ENCODE measurements around the gene CUX1.
"Not testable (repeated sequence)": the region's sequence is repeated elsewhere in the genome, so short reads cannot be mapped to it uniquely, and the experiment has no call there.

Gene CUX1

DNA sequence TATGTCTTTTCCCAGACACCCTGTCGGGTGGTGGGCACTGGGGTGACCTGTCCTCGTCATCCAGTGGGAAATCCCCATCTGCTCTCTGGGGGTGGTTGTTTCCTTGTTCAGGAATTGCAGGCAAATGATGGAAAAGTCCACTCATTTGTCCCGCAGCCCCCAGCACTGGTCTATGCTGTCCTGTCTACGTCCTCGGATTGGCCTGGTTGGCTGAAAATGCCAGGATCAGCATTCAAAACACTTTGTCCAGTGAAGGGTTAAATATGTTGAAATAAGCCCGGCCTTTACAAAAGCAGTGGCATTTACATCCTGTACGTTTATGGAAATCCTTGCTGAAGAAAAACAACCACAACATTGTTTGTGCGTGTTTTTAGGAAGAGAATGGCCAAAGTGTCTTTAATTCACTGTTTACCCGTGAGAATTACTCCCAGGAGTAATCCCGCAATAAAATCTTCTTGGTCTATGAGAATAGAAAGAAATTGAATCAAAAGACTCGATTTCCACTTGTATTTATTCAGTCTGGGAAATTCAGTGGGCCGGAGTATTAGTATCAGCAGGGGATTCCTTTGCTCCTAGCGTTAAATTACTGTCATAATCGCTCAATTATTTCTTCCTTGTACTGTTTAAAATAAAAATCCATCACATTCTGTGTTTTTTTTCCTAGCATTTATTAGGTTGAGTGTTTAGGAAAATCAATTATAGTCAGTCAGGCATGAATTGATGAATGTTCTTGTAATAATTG lies 352.4 kb downstream of the CUX1 start:
- no peak for DNase-seq

DNA sequence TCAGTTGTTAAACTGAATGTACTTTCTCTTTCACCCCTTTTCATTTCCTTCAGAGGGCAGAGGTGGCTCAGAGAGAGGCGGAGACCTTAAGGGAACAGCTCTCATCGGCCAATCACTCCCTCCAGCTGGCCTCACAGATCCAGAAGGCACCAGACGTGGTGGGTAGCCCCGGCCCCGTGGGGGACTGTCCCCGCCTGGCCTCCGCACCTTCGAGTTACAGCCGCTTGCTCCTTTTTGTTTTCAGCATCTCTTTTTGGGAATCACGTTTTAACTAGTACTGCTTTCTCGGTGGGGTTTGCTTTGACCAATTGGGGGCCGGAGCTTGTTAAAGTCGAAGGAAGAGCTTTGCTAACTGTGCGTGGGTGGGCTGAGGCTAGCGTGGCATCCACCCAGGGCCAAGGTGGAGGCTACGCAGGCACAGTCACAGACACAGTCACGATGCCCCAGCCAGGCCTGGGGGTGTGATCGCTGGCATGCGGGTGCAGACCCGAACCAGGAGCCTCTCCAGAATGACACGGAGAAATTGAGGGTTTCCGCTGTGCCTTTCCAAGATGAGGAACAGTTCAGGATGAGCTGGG lies 353.1 kb downstream of the CUX1 start:
- no peak for DNase-seq

DNA sequence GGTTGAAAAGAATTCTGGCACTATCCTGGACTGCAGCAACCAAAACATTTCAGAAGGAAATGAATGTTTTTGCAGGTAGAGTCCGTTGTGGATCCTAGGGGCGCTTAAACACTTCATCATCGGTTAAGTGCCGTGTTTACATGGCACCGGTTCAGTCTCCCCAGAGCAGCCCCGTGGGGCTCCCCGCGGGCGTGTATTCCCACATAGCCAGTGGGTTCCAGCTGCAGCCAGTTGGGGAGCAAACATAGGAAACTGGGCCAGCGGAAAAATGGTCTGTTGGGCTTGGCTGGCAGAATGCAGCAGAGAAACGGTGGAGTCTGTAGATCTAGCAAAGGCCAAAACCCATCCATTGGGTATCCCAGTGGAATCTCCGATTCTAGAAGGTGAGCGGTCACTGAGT lies 356.2 kb downstream of the CUX1 start:
- DNase-seq = no peak

GRCh38 chr7:102175423-102176170 lies 358.2 kb downstream of the CUX1 start:
- no peak for DNase-seq

- DNase-seq = no peak
Measured at GRCh38 chr7:102178410-102178809, 361.0 kb downstream of the CUX1 start.

DNA sequence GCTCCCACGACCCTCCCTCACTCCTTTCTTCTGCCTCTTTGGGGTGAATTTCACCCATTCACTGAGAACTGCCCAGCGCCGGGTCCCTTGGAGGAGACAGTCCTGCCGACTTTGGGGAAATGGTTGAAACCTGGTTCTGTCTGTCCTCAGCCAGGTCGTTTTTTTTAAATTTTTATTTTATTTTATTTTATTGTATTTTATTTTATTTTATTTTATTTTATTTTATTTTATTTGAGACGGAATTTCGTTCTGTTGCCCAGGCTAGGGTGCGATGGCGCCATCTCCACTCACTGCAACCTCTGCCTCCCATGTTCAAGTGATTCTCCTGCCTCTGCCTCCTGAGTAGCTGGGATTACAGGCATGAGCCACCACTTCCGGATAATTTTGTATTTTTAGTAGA lies 363.3 kb downstream of the CUX1 start:
- no peak for DNase-seq

GRCh38 chr7:102181517-102181916 lies 364.1 kb downstream of the CUX1 start:
- DNase-seq = no peak

GRCh38 chr7:102182016-102182415 lies 364.6 kb downstream of the CUX1 start:
- DNase-seq = no peak

DNA sequence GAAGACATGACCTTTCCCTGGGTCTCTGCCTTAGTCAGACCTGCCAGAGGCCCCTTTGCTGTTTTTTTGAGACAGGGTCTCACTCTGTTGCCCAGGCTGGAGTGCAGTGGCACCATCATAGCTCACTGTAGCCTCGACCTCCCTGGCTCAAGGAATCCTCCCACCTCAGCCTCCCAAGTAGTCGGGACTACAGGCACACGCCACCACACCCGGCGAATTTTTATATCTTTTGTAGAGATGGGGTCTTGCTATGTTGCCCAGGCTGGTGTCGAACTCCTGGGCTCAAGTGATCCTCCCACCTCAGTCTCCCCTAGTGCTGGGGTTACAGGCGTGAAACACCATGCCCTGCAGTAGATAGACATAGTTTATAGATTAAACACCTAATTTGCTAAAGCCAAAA lies 366.4 kb downstream of the CUX1 start:
- not testable (repeated sequence) for DNase-seq

- DNase-seq = no peak
Measured at GRCh38 chr7:102184303-102184702, 366.9 kb downstream of the CUX1 start.

DNA sequence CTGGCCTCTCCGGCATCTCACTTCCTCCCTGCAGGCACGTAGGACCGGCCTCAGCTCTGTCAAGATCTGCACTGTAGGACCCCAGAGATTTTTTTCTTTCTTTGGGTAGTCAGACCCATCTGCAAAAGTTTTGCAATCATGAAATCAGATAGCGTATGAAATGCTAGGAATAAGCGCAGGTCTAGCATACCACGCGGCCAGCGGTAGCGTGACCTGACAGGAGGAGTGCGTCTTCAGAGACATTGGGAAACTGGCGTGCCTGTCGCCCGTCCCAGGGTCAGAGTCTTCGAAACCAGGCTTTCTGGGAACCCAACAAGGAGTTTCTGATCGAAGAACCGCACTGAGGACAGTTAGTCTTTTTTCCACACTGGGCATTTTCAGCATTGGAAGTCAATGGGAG lies 368.4 kb downstream of the CUX1 start:
- DNase-seq = no peak

DNA sequence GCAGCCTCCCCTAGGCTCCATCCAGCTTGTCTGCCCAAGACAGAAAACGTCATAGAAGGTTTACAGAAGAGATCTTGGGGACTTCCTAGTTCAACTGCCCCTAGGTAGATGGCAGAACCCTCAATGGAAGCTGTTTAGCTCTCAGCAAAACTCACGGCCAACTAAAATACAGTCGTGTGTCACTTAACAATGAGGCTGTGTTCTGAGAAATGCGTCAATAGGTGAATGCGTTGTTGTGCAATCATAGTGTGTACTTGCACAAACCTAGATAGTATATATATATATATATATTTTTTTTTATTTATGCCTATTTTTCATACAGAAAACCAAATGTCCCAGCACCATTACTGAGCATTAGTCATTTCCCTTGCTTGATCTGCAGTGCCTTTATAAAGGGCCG lies 368.9 kb downstream of the CUX1 start:
- DNase-seq = no peak

DNA sequence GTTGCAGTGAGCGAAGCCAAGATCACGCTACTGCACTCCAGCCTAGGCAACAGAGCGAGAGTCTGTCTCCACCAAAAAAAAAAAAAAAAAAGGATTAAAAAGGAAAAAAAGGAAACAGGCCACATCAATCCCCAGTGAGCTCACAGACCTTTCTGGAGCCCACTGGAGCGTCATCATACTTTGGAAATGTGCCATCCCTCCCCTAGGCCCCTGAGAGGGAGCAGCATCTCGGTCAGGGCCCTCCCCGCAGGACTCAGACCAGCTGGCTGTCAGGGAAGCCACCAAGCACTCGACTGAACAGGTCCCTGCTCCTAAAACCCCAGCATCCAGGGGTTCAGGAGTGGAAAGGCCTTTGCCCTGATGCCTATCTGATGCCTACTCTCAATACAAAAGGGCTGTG lies 371.3 kb downstream of the CUX1 start:
- DNase-seq = no peak

DNA sequence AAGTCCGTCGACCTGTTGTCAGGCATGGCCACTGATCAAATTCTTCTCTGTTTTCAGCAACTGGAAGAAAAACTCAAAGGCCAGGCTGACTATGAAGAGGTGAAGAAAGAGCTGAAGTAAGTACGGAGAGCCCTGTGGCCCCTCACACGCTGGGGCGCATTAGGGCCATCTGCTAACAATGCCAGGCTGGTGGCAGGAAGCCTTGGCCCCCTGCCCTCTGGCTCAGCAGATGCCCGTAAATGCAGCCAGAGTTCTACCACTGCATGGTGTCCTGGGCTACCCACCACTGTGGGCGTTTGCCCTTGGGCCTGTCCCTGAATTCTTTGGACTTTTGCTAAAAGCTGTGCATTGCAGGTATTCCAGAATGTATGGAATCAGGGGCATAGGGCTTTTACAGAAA lies 372.3 kb downstream of the CUX1 start:
- no peak for DNase-seq

- DNase-seq = no peak
Measured at GRCh38 chr7:102190776-102191350, 373.4 kb downstream of the CUX1 start.

DNA sequence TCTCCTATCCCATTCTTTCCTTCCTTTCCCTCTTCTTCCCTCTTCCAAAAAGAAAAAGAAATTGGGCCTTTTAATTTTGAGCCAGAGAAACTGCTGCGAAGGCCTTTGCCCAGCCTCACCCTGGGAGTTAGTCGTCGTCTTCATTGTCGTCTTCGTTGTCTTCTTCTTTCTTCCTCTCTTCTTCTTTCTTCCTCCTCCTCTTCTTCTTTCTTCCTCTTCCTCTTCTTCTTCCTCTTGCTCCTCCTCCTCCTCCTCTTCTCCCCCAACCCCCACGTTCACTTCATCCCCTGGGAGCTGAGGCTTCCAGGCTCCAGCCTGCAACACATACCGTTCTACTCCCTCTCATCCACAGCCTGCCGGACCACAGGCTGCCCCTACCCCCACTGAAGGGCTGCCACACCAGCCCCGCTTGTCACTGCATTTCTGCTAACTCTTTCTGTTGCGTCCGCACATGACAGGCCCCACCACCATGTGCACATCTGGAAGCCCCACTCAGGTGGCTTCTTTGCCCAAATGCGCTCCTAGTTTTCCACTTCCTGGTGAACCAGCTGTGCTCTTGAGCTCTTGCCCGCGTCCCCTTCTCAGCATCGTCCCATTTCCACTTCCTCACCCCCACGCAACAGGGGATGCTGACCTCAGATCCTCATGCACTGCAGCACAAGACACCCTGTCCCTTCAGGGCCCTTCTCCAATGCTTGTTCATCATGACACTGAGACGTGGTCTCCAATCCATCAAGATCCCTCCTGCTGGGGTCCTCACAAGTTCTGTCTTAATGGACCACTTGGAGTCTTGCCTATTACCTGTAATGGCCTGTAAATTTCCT lies 374.3 kb downstream of the CUX1 start:
- no peak for DNase-seq

DNA sequence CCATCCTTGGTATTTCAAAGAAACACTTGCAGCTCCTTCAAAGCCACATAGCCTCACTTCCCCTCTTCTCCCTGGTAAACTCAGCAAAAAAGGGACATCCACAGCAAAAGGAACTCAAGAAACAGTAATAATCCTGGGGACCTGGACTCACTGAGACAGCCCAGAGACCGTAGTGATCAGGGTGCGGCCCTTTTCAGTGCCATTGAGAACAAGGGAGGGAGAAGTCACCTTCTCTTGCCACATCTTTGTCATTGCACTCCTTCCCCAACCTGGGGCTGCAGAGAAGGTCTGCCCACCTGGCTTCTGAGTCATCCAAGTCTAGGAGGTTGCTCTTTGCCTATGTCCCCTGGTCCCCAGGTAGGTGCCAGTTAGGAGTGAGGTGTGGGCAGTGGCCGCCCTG lies 375.4 kb downstream of the CUX1 start:
- no peak for DNase-seq

DNA sequence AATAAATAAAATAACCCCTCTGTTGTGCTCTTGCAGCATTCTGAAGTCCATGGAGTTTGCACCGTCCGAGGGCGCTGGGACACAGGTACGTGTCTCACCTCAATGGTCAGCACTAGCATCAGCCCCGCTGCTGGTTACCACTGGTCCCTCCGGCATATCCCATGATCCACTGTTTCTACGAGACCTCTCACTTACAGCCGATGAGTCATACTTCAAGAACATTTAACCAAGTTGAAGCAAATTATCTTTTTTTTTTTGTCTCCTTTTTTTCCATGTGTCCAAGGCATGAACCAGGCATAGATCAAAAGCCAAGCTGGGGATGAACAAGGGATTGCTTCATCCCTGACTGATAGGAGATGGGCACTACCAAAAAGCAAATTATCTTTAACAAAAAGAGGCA lies 376.4 kb downstream of the CUX1 start:
- no peak for DNase-seq

DNA sequence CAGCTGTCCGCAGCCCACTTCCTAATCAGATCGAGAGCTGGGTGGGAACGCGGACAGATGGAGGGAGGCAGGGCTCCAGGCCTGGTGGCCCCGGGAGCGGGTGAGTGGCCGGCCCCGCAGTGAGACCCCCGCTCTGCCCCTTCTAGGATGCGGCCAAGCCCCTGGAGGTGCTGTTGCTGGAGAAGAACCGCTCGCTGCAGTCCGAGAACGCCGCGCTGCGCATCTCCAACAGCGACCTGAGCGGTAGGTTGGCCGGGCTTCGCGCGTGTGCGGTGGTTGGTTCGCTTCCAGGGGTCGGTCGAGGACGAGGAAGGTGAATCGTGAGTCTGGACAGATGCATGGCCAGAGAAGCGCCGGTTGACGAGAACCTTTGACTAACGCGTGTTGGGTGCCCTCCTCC lies 377.9 kb downstream of the CUX1 start:
- no peak for DNase-seq

- no peak for DNase-seq
Measured at GRCh38 chr7:102196028-102196427, 378.6 kb downstream of the CUX1 start.

DNA sequence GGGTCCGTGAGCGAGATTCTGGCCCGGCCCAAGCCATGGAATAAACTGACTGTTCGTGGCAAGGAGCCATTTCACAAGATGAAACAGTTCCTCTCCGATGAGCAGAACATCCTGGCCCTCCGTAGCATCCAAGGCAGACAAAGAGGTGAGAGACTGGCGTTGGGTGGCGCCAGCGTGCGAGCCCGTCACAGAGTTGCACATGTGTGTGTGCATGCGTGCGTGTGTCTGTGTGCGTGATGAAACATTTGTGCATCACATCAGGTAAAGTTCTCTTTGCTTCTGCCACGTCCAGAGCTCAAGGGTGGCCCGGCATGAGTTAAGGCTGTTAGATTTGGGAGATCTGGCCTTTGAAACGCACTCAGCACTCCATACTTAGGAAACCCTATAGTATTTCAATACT lies 379.7 kb downstream of the CUX1 start:
- DNase-seq = no peak

DNA sequence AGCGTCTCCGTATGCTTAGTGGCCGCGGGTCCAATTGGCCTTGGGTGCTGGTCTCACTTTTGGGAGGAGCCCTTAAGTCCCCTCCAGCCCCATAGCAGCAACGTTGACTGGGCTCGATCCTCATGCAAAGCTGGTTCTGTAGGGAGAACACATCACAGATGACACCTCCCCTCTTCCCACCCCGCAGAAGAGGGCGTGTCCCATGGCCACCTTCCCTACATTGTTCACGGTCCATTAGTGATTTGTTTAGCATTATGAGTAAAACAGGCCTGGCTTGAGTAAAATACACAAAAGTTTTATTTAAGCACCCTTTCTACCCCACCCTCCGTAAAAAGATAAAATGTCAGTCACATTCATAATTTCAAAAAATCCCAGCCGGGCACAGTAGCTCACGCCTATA lies 380.2 kb downstream of the CUX1 start:
- DNase-seq = no peak

DNA sequence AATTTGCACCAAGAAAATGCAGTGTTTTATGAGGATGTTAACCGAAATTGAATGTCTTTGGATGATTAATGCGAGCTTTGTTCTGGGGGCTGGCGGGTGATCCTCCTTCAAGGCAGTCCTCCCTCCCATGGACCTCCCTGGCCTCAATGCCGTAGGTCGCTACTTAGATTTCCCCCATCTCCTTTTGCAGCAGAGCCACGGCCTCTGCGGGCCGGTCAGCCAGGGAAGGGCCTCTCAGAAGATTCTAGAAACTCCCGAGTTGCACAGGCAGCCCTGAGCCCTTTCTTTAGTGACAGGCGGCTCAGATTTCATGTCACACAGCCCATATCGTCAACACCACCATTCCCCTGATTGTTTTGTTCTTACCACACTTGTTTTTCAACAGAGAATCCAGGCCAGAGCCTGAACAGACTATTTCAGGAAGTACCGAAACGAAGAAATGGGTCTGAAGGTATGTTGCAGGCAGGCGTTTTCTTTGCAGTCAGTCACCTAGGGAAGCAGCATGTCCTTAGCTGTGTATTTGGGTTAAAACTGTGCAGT lies 381.1 kb downstream of the CUX1 start:
- no peak for DNase-seq

Data from NCI-H446 (cell line).